ENCODE data around the gene CDH23. TPM values are rescaled to one million over a fixed set of nuclear protein-coding genes. Genes with fewer than 3 reads are reported as not detected.

CDH23 gene
- total RNA-seq, 1 donor from 2014 or later, result 10.3 TPM

- H3K27ac ChIP-seq, result no peak overlapping the region
- TF ChIP-seq, protein P1, sequence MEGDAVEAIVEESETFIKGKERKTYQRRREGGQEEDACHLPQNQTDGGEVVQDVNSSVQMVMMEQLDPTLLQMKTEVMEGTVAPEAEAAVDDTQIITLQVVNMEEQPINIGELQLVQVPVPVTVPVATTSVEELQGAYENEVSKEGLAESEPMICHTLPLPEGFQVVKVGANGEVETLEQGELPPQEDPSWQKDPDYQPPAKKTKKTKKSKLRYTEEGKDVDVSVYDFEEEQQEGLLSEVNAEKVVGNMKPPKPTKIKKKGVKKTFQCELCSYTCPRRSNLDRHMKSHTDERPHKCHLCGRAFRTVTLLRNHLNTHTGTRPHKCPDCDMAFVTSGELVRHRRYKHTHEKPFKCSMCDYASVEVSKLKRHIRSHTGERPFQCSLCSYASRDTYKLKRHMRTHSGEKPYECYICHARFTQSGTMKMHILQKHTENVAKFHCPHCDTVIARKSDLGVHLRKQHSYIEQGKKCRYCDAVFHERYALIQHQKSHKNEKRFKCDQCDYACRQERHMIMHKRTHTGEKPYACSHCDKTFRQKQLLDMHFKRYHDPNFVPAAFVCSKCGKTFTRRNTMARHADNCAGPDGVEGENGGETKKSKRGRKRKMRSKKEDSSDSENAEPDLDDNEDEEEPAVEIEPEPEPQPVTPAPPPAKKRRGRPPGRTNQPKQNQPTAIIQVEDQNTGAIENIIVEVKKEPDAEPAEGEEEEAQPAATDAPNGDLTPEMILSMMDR (IDR thresholded peaks at IDR 0.05), result no peak
- TF ChIP-seq POLR2A (IDR thresholded peaks at IDR 0.05), result no peak
- H3K4me1 ChIP-seq, result no peaks in the 10 kb centered on the region
- H3K9me3 ChIP-seq, result no peaks in the 10 kb centered on the region
- no peaks in the 10 kb centered on the region for H3K27me3 ChIP-seq
- DNase-seq (ENCODE audit: extremely low spot score in 2 of 2), result no peak
- H3K36me3 ChIP-seq, result no peaks in the 10 kb centered on the region
- no peak overlapping the region for H3K4me3 ChIP-seq
- intact Hi-C loops (cut with DNase I), result no loop called here
Measured at GRCh38 chr10:71467569-71468362, 71.0 kb downstream of the CDH23 start.

DNA sequence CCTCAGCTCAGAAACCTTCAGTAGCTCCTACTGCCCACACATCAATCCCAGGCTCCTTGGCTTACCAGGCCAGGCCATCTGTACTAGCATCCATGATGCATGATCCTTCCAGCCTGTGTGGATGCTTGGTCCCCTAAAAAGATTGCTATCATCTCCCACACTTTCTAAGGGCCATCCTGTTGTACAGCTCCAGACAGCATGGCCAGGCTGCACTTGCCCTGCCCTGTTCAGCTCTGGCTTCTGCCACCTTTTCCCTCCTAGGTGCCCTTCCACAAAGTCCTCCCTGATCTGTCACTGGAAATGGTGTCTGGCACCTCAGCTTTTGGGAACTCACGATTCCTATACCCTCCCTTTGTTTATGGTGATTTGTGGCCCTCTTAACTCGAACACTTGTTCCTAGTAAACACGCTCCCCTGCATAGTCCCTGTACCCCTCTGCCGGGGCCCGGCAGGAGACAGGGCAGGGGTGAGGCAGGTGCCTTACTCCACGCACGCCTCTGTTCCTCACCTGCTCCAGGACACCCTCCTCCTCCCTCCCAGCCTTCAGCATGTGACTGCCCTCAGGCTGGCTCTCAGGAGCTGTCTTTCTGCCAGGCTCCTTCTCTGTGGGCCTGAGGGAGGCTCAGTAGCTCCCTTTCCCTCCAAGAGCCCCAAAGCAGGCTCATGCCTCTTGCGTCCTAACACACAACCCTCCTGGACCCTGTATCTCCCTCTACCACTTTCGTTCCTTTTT is 71.8 kb downstream of the CDH23 start:
- Histone ChIP-seq H3K9me3 (no peaks in the 10 kb centered on the region), H3K4me1 (no peaks in the 10 kb centered on the region), H3K36me3 (no peaks in the 10 kb centered on the region), H3K4me3 (no peak overlapping the region), H3K27me3 (no peaks in the 10 kb centered on the region), H3K27ac (no peak overlapping the region)
- intact Hi-C loops (cut with DNase I), result no loop called here
- TF ChIP-seq POLR2A (IDR thresholded peaks at IDR 0.05) (no peak), POLR2AphosphoS5 (IDR thresholded peaks at IDR 0.05; ENCODE audit: insufficient read depth in 1 of 2, low read depth in 1 of 2) (no peak)
- TF ChIP-seq, protein P1 (IDR thresholded peaks at IDR 0.05), result no peak
- no peak for DNase-seq (ENCODE audit: extremely low spot score in 2 of 2)

DNA sequence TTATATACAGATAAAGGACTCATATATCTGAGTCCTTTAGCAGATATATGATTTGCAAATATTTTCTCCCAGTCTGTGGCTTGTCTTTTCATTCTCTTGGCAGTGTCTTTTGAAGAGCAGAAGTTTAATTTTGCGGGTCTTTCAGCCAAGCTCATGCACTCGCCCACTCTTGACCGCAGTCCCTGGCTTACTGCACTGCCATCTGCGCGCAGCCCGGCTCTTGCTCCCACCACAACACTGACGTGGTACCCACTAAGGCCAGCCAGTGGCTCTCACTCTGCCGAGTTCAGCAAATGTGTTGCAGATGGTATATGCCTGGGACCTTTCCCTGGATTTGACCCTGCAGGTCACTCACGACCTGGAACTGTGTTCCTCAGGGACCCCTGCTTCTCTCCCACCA is 74.3 kb downstream of the CDH23 start:
- Histone ChIP-seq H3K27ac (no peak overlapping the region), H3K9me3 (no peaks in the 10 kb centered on the region), H3K36me3 (no peaks in the 10 kb centered on the region), H3K4me1 (peaks cover 6% of the 10 kb centered on the region), H3K27me3 (no peaks in the 10 kb centered on the region), H3K4me3 (no peak overlapping the region)
- DNase-seq (ENCODE audit: extremely low spot score in 2 of 2), result no peak
- intact Hi-C loops (cut with DNase I), result no loop called here
- TF ChIP-seq, protein P1 (IDR thresholded peaks at IDR 0.05), result no peak
- no peak for TF ChIP-seq POLR2AphosphoS5 (IDR thresholded peaks at IDR 0.05; ENCODE audit: insufficient read depth in 1 of 2, low read depth in 1 of 2)
- no peak for TF ChIP-seq POLR2A (IDR thresholded peaks at IDR 0.05)

DNA sequence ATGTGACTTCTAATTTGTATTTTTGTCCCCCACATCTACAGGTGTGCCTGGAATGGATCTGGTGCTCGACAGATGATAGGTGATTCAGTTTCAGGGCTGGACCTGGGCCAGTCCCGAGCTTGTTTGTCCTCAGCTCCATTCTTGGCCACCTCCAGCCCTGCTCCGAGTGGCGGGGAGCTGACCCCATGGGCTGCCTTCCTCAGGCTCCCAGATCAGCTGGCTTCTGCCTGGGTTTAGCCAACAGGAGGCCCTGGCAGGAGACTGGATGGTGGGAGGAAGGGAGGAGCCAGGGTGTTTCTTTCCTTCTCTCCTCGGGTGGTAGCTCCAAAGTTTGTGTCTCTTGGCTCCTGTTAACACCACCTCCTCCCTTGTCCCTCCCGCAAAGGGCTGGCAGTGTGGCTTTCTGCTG is 75.2 kb downstream of the CDH23 start:
- intact Hi-C loops (cut with DNase I), result no loop called here
- no peak for DNase-seq (ENCODE audit: extremely low spot score in 2 of 2)
- no peak overlapping the region for H3K27ac ChIP-seq
- no peaks in the 10 kb centered on the region for H3K36me3 ChIP-seq
- H3K27me3 ChIP-seq, result no peaks in the 10 kb centered on the region
- H3K9me3 ChIP-seq, result no peaks in the 10 kb centered on the region
- H3K4me1 ChIP-seq, result peaks cover 16% of the 10 kb centered on the region
- TF ChIP-seq POLR2AphosphoS5 (IDR thresholded peaks at IDR 0.05; ENCODE audit: insufficient read depth in 1 of 2, low read depth in 1 of 2) (no peak), POLR2A (IDR thresholded peaks at IDR 0.05) (no peak)
- TF ChIP-seq, protein P1 (IDR thresholded peaks at IDR 0.05), result no peak
- no peak overlapping the region for H3K4me3 ChIP-seq

GRCh38 chr10:71472466-71472865 is 75.7 kb downstream of the CDH23 start:
- TF ChIP-seq, protein P1 (IDR thresholded peaks at IDR 0.05), result no peak
- no peak for TF ChIP-seq POLR2AphosphoS5 (IDR thresholded peaks at IDR 0.05; ENCODE audit: insufficient read depth in 1 of 2, low read depth in 1 of 2)
- no peak for TF ChIP-seq POLR2A (IDR thresholded peaks at IDR 0.05)
- H3K9me3 ChIP-seq, result no peaks in the 10 kb centered on the region
- no peak overlapping the region for H3K4me3 ChIP-seq
- no peaks in the 10 kb centered on the region for H3K36me3 ChIP-seq
- H3K27me3 ChIP-seq, result no peaks in the 10 kb centered on the region
- no peak for DNase-seq (ENCODE audit: extremely low spot score in 2 of 2)
- no peak overlapping the region for H3K27ac ChIP-seq
- intact Hi-C loops (cut with DNase I), result no loop called here
- H3K4me1 ChIP-seq, result peaks cover 16% of the 10 kb centered on the region

All from vagina (tissue), 2 donors.